Fibroblast of lung (primary cell): ENCODE data around the gene SLCO6A1.

Source experiments
- CTCF ChIP-seq, 2 donors: IDR thresholded peaks in 1 of 2; conservative IDR thresholded peaks in 1 of 2; 1 replicate in 1 of 2; 2 replicates in 1 of 2; pipeline ENCODE4 v1.5.1; 2011 to 2012; ENCODE audit warnings: low read length in 2 of 2, control low read depth in 1 of 2, inconsistent platforms in 1 of 2, low read depth in 1 of 2, mild to moderate bottlenecking in 1 of 2
- EZH2 ChIP-seq: IDR thresholded peaks from 2 replicates; pipeline ENCODE4 v1.5.1; 2012; ENCODE audit warnings: low read length, control low read depth, mild to moderate bottlenecking; ENCODE audit errors: missing control alignments

GRCh38 chr5:102529031-102529430 is 30.2 kb upstream of the SLCO6A1 start:
- TF ChIP-seq CTCF (conservative IDR thresholded peaks at IDR 0.05 in 1 of 2, IDR thresholded peaks at IDR 0.05 in 1 of 2; ENCODE audit: low read depth in 1 of 2, low read length in 2 of 2) = no peak
- no peak for TF ChIP-seq EZH2
